Stimulated activated CD4-positive, alpha-beta T cell treated with anti-CD3 and anti-CD28 coated beads, Interleukin-15, amount 100 ng/mL, for 1 hour (primary cell): ENCODE data around the gene ZNF764.

Source experiments
- DNase-seq, 2 donors: peaks; one replicate each; pipeline ENCODE4 v3.0.0-alpha.2; 2020; ENCODE audit warnings: low read depth in 1 of 2, low spot score in 1 of 2

Gene ZNF764

DNA sequence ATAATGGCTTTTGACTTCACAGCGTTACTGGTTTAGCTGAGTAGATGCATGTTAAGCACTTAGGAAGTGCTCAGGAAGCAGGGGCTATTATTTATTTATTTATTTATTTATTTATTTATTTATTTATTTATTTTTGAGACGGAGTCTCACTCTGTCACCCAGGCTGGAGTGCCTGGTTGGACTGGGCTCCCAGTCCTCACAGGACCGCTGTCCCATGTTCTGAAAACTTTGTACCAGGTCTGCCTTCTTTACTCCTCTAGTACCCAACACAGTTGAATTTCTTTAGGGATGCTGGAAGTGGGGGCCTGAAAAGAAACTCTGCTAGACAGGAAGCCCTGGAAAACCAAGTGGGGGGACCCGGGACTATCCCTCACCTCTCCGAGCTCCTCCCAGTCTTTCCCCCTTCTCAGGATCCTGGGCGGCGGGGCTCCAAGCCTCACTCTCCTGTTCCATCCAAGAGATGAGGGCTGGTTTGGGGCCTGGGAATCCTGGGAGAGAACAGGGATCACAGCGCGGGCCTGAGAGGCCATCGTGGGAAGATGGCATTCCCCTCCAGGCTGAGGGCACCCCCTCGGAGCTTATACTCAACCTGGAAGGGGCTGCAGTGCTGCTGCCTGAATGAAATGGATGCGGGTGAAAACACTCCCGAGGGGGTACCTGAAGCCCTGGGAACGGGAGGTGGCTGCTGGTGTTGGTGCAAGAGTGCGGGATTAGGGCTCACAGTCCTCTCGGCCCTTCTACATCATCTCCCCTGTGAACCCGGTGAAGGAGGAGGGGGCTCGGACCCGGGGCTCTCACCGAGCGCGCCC lies 12.7 kb upstream of the ZNF764 start:
- no peak for DNase-seq

DNA sequence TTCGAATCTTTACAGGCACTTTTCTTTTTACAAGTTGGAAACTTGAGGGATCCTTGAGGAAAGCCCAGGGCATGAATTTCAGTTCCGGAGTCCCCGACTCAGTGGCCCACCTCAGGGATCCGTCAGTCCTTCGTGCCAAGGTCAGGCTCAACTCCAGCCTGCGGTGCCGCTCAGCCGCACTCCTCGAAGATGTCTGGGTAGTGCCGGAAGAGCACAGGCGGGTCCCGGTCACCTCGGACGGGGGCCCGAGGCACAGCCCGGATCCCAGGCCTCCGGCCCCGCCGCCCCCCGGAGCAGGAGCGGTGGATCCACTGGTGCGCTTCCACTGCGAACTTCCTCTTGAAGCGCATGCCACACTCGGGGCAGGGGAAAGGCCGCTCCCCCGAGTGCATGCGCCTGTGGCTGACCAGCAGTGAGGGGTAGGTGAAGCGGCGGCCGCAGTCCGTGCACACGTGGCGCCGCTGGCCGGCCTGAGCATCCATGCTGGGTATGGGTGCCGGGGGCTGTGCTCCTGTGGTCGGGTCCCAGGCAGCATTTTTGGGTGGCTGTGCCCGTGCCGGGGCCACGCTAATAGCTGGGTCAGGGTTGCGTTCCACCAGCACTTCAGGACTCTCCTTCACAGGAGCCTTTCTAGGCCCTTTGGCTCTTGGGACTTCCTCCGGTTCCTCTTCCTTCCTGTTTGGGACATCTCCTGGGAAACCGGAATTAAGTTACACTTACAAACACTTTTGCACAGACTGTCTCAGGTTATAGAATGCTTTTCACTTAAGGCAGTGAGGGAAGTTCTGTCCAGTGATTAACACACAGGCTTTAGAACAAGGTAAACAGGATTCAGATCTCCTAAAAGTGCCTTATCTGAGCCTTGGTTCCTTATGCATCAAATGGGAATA lies 11.8 kb upstream of the ZNF764 start:
- DNase-seq = no peak

DNA sequence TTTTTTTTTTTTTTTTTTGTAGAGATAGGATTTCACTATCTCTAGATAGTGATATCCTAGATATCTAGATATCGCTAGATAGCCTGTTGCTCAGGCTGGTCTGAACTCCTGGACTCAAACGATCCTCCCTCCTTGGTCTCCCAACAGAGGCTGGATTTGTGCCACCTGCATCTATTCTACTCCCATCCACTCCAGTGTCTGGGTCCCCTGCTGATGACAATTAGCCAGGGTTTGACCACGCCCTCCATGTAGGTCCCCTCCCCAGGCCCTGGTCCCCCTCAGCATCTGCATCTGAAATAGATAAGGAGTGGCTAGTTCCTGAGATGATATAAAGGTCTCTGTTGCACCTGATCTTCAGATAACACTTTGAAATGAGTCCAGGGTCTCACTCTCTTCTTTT lies 11.1 kb upstream of the ZNF764 start:
- DNase-seq = no peak

DNA sequence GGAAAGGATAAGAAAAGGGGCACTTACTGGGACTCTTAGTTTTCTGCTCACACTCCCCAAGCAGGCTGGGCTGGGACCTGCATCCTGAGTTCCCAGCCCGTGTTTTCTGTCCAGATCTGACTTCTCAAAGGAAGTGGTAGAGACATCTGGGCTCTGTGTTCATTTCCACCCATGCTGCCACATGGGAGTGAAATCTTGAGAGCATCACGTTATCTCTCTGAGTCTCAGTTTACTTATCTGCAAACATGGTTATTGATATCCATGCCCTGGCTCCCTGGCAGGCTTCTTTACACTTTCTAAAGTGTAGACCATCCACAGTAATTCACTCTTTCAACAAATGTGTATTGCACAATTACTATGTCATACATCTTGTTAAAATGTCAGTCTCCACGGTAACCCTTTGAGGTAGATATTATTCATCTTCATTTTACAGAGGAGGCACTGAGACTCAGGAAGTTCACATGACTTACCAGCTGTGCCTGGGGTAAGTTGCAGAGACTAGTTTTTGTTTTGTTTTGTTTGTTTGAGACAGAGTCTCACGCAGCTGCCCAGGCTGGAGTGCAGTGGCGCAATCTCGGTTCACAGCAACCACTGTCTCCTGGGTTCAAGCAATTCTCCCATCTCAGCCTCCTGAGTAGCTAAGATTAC lies 9.9 kb upstream of the ZNF764 start:
- no peak for DNase-seq

DNA sequence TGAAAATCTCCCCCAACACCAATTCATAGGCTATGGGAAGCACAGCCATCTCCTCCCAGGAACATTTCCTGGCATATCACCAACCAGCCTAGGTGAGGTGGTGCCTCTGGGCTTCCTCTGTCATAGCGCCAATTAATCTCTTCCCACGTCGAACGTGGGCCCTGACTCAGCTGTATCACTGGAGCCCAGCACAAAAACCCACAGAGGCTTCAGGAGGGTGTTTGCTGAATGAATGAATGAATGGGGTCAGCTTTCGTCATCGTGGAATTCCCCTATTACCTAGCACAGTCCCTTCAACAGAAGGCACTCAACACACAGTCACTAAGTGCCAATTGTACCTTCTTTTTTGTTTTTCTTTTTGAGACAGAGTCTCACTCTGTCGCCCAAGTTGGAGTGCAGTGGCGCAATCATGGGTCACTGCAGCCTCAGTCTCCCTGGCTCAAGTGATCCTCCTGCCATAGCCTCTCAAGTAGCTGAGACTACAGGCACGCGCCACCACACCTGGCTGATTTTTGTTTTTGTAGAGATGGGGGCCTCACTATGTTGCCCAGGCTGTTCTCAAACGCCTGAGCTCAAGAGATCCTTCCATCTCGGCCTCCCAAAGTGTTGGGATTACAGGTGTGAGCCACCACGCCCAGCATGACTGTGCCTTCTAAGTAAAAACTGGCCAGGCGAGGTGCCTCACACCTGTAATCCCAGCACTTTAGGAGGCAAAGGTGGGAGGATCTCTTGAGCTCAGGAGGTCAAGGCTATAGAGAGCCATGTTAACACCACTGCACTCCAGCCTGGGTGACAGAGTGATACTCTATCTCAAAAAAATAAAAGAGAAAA lies 9.2 kb upstream of the ZNF764 start:
- peak in 1 of 2 donors; percentile 44 for DNase-seq

DNA sequence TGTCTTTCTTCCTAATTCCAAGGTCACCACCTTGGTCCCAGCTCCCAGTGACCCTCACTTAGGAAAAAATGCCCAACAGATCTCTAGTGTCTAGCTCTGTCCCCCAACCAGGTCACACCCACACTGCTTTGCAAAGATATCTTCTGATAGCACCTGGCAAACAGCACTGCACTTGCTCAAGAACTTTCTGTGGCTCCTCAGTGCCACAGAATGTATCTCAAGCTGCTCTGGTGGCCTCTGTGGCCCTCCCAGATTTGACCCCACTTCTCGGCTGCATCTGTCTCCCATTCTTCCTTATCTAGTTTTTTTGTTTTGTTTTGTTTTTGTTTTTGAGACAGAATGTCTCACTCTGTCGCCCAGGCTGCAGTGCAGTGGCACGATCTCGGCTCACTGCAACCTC lies 8.4 kb upstream of the ZNF764 start:
- DNase-seq = no peak

DNA sequence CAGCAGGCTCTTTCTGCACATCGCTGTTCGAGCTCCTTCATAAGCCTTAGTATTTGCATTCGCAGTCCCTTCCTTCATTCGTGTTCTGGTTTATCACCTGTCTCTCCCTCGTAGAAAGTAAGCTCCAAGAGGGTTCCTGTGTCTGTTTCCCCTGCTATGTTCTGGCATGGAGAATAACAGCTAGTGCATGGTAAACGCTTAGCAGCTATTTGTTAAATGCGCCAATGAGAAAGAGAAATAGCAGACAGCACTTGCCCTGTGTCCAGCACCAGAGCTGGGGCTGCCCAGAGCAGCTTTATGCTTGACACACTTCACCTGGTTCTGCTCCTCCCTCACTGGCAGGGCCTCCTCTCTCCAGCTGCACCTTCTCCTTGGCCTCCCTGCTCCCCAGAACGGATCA lies 7.8 kb upstream of the ZNF764 start:
- DNase-seq = no peak

DNA sequence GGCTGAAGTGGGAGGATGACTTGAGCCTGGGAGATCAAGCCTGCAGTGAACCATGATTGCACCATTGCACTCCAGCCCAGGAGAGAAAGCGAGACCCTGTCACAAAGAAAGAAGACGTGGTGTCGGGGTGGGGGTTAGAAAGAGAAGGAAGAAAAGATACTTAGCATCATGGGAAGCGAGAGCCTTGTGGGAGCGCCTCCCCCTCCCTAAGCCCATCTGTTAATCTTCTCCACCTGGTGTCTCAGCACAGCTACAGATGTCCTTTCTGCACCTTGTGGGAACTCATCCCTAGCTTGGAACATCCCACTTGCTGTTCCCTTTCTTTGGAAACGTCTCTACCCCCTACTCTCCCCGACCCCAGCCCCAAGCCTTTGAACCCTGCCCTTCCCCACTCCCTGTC lies 7.4 kb upstream of the ZNF764 start:
- no peak for DNase-seq

DNA sequence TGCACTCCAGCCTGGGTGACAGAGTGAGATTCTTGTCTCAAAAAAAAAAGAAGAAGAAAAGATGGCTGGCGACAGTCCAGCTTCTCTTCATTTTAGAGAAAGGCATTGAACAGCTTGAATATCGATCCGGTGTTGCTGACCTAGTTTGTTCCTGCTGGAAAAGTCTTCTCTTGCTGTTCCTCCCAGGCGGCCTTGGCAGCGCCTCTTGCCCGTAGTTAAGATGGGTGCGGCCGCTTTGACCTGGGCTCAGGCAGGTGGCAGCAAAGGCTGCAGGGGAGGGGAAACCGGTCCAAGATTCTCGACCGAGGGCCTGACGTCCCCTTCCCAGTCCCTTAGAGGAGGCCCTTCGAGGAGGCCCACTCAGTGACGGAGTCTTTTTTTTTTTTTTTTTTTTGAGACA lies 3.8 kb upstream of the ZNF764 start:
- no peak for DNase-seq

DNA sequence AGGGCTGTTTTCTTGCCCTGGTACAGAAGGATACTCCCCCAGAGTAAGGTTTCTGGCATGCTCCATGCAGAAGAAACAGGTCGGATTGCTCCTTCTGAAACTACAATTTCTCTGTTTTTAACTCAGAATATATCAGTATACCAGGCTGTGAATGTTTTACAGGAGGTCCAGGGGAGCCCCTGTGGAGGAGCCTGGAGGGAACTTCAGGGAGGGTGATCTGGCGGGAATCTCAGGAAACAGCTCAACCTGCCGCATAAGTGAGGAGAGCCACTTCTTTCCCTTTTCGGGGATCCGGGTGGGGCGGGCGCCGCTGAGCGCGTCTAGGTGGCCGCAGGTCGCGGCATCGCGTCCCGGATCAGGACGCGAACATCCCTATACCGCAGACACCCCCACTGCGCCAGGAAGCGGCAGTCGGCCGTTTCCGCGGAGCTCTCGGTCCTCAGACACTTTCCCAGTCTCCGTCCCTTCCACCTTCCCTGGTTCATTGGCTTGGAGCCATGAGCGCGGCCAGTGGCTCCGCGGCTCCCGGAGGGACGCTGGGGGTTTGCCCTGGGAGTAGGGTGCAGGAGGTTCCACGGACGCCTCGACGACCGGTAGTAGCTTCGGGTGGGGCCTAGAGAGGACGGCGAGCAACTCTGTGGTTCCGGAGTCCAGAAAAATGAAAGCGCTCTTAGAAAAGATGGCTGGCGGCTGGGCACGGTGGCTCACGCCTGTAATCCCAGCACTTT lies 3.1 kb upstream of the ZNF764 start:
- DNase-seq = no peak

DNA sequence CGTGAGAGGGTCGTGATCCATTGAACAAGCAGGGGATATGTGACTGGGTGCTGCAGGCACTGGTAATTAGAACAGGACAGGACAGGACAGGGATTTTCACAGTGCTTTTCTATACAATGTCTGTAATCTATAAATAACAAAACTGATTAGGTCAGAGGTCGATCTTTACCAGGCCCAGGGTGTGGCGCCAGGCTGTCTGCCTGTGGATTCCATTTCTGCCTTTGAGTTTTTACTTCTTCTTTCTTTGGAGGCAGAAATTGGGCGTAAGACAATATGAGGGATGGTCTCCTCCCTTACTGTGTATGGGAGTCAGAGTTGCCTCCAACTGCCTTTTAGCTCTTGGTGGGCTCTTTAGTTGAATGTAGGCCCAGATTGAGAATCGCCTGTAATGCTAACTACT lies 1.5 kb upstream of the ZNF764 start:
- no peak for DNase-seq

DNA sequence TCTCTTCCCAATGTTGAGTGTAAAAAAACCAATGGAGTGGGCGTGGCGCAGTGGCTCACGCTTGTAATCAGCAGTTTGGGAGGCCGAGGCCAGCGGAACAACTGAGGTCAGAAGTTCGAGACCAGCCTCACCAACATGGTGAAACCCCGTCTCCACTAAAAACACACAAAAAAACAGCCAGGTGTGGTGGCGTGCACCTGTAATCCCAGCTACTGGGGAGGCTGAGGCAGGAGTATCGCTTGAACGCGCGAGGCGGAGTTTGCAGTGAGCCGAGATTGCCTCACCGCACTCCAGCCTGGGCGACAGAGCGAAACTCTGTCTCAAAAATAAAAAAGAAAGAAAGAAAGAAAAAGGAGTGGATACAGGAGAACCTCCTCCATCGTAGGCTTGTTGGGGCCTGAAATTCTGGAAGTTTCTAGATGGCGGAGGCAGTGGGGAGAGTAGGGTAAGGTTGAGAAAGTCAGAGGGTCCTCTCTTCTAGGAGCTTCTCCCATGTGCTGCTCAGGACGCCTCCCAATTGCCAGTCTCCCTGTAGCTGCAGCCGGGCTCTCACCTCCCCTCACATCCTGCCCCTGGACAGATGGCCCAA lies 709 bp upstream of the ZNF764 start:
- no peak for DNase-seq

DNA sequence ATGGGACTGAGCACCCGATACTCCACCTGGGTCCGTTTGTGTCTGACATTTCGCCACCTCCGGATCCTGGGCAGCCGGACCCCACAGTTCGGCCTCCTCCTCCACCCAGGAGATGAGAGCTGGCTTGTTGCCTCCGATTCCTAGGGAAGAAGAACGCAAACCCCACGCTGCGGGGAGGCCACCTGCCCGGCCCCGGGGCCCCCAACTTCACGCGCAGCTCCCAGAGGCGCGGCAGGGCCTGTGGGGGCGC lies 542 bp downstream of the ZNF764 start:
- peak in 1 of 2 donors; percentile 40 for DNase-seq

DNA sequence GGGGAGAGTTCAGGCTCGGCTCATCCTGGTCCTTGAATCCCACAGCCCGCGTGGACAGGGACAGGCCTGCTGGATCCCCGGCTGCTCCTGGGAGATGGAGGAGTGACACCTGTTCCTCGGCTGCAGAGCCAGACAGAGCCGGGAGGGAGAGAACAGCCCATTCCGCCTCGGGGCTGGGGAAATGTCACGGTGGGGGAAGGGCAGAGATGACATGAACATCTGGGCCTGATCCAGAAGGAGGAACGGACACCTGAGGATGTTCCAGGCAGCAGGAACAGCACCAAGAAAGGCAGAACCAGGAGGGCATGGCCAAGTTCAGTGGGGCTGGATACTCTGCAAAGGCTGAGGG lies 2.1 kb downstream of the ZNF764 start:
- no peak for DNase-seq

DNA sequence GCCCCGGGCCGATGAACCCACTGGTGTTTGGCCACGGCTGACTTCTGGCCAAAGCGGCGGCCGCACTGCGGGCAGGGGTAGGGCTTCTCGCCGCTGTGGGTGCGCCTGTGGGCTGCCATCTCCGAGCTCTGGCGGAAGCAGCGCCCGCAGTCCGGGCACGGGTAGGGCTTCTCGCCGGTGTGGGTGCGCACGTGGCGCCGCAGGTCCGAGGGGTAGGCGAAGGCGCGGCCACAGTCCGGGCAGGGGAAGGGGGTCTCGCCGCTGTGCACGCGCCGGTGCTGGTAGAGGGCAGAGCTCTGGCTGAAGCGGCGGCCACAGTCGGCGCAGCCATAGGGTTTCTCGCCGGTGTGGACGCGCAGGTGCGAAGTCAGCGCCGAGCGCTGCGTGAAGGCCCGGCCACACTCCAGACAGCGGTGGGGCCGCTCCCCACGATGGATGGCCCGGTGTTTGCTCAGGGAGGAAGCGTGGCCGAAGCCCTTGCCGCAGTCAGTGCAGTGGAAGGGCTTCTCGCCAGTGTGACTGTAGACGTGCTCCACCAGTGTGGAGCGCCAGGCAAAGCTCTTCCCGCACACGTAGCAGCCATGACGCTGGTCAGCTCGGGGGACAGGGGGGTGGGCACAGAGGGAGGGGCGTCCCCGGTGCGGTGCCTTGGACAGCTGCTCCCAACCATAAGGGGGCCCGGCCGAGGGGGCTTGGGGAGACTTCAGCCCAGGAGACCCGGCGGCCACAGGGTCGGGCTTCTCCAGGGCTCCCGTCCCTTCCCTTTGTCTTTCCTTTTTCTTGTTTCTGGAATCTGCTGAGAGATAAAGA lies 2.7 kb downstream of the ZNF764 start:
- no peak for DNase-seq

DNA sequence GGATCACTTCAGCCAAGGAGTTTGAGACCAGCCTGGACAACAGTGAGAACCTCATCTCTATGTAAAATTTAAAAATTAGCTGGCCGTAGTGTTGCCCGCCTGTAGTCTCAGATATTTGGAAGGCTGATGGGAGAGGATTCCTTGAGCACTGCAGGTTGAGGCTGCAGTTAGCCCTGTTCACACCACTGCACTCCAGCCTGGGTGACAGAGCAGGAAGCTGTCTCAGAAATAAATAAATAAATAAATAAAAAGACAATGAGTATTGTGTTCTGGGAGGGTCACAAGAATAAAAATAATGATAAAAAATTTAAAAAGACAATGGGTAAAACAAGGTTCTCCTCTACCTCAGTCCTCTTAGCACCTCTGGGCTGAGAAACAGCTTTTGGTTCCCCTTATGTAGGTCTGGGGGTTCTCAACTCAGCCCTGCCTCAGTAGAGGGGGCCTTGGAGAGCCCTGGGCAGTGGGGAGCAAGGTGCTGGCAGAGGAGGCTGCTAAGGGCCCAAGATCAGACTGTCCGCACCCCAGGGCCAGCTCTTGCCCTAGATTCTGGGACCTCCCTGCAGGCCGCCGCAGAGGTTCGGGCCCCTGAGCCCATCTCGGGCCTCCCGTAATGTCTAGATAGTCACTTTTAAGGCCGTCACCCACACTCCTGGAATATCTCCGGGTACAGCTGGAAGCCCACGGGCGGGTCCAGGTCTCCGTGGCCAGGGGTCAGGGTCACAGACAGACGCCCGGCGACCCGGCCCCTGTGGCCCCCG lies 3.4 kb downstream of the ZNF764 start:
- DNase-seq = no peak

DNA sequence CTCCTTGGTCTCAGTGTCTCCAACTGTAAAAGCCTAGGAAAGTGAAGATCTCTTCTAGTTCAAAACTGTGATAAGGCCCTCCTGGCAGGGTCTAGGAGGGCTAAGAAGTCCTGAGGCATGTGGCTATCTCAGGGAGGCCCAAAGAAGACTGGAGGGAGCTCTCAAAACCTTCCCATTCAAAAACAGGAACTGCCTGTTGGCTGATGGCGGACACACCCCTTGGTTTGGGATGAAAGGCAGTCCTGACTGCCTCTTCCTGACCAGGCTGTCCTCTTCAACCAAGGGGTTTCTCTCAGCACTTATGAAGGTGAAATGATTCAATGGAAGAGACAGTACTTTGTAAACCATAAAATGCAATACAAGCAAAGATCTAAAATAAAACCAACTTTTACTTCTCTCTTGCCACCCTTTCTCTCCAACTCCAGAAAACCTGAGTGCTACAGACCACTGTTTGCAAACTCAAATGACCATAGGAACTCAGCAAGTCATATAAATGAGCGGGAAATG lies 4.7 kb downstream of the ZNF764 start:
- no peak for DNase-seq

DNA sequence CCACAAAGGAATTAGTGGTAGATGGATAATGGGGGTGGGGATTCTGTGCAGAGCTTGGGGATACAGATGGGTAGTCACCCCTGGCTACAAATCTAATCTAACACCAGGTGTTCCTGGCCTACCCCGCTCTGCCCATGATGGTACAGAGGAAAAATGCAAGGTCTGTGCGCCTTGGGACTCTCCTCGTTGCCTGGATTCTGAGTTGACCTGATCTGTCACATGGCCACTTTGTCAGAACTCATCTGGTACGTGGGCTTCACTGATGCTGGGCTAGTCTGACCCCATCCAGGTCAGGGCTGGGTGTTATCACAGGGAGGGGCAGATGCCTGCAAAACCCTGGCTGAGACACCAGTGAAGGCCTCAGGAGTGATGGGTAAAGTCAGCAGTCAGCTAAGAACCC lies 5.2 kb downstream of the ZNF764 start:
- DNase-seq = no peak

DNA sequence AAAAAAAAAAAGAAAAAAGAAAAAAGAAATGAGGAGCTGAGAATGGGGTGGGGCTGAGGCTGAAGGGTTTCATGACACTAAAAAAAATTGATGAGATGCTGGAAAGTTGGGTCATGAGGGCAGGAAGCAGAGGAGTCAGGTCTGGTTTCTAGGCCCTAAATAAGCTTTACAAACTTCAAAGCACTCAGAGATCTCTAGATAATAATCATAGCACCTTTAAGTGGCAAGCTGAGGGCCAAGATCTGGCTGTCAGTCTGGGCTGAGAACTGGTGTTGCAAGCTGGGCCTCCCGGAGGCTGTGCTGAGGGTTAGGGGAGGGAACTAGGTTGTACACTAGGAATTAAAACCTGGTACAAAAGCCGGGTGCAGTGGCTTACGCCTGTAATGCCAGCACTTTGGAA lies 6.4 kb downstream of the ZNF764 start:
- DNase-seq = peak; percentile 31 to 45
